Measurements from ENCODE around the gene DTNBP1.

The DTNBP1 gene

DNA sequence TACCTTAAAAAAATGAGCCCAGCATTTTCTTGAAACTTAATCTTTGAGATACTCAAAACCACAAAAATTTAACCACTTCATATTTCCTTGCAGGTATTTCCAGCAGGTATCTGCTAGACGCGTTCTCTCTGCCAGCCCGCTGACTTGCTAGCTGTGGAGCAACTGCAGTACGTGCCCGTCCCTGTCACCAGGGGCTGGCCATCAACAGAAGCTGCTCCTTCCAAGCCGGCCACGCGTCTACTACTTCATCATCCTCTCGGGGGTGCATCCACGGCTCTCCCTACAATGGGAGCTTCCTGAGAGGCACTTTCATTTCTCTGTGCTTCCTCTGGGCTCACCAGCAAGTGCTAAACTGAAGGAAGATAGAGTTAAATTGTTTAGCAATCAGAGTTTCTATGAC, 132.4 kb downstream of the DTNBP1 start:
- DNase-seq = no peak

DNA sequence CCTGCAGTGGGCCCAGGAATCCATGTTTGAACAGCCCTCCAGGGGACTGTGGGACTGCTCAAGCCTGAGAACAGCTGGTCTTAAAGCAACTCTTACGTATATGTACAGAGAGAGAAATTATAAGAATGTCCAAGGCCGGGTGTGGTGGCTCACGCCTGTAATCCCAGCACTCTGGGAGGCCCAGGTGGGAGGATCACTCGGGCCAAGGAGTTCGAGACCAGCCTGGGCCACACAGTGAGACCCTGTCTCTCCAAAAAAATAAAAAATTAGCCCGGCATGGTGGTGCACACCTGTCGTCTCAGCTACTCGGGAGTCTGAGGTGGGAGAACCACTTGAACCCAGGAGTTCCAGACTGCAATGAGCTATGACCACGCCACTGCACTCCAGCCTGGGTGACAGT, 134.0 kb downstream of the DTNBP1 start:
- no peak for DNase-seq

DNA sequence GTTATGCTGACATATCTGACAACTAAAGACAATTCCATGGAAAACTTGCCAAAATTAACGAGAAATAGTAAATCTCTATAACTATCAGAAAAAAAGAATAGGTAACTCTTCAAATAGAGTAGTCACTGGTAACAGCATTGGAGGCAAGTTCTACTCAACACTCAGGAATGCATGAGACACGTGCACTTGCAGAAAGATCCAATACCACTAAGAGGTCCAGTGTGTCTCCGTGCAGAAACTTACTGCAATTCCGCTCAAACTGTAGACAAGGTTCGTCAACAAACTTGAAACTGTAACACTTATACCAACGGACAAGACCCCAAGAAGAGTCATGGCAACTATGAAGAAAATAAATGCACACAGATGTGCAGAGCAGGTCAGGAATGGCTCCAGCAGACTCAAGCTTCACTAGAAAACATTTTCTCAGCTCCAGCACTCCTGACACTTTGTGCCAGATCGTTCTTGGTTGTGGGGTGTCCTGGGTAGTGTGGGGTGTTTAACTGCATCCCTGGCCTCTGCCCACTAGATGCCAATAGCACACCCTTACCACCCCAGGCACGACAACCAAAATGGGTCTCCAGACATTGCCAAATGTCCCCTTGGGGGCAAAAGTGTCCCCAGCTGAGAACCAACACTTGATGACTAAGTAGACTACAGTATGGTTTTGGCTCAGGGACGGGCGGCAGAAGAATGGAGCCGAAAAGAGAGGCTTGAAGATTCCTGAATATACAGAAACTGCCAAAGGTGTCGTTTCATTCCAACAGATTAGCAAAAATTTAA, 134.8 kb downstream of the DTNBP1 start:
- DNase-seq = no peak

DNA sequence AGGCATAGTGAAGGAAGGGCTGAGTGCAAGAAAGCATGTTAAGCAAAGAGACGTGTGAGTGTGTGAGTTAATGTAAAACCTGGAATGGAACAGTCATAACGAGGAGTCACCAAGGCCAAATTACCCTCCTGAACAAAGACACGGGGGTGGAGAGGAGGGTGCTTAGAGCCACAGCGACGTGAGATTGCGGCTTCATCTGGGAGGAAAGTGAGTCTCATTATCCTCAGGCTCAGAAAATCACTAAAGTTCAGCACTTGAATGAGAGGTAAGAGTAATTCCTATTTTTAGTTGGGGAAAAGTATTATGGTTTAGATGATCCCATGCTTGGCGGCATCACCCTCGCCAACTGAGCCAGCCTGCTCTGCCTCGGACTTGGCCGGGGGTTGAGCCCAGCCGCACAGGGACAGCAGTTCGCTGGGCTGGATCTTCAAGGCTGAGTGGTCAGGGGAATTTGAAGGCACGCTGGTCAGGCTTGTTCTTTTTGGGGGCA, 136.6 kb downstream of the DTNBP1 start:
- DNase-seq = no peak

DNA sequence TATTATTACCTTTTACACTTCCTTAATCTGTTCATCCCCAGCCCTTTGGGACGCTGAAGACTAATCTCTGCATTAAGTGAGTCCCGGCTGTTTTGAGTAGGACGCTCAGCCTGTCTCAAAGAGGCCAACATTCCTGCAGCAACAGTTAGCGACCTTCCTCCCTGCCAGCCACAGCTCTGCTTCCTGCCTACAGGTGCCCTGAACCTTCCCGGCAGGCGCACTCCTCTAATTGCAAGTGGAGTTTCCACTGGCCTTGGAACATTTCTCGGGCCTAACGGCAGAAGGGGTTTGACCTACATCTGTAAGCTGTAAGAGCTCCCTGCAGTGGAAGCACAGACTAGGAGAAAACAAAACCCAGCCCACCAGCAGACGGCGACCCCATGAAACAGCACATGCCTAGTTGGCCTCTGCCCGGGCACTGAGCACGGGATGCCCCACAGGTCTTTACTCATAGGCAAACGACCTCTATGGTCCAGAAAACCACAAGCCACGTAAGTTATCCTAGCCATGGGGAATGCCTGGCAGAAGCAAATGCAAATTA, 137.9 kb downstream of the DTNBP1 start:
- DNase-seq = no peak

DNA sequence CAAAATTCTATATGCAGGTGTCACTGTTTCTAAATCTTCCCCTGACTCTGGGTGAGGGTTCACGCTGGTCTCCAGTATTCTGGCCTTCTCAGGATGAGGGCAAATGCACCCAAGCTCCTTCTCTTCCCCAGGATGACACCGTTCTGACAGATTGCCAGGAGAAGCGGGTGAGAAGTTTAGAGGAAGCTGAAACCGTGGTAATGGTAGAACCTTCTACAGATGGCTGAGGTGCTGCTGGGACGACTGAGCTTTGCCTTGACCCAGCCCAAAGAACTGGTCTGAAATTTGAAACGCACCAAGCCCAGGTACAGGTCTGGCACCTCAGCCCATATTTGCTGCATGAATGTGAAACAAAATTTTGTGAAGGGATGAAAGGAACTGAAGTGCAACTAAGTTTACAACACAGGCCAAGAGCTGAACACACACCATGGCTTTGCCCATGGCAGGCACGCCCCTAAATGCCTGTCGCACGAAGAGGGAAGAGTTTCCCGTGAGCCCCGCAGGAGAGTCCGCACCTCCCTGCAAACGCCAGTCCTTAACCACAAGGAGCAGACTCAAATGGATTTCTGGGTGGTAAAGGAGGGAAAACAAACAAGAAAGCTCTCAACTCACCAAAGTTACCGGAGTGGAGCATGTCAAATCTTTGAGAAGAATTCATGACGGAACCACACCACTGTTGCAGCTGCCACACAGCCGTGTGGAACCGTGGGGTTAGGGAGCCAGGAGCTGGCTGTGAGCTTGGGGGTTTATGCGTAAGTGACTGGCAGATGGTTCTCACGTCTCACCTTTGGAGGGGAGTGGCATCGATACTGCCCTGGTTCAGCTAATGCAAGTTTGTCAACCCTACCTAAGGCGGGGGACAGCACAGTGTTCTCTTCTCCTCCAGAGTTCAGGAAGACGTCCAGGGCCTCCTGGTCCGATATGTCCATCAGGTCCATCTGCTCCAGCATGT, 138.9 kb downstream of the DTNBP1 start:
- DNase-seq = no peak

DNA sequence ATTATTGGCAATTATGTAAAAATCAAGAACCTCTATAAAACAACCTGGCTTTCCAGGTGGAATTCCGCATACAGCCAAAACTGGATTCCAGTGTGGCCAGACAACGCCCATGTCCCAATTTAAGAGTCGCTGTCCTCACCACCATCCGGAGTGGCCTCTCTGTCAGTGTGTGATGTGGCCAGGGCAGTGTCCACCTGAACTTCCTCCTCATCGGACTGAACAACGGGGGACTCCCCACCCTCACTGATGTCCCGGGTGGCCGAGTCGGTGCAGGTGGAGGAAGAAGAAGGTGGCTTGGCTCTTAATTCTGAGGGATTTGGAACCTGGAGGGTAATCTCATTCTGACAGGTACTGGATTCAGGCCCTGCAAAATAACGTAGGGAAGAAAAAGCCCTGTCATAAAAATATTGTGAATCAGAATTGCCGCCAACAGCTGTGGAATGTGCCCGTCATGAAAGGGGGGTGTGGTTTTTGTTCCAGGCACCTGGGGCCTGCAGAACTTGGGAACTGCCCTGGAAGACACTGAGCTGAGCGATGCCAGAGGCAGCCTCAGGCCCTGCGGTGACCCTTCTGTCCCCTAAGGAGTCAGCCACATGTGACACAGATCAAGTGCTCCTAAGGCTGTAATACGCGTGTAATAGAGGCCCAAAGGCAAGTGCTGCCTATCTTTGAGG, 139.8 kb downstream of the DTNBP1 start:
- no peak for DNase-seq

DNA sequence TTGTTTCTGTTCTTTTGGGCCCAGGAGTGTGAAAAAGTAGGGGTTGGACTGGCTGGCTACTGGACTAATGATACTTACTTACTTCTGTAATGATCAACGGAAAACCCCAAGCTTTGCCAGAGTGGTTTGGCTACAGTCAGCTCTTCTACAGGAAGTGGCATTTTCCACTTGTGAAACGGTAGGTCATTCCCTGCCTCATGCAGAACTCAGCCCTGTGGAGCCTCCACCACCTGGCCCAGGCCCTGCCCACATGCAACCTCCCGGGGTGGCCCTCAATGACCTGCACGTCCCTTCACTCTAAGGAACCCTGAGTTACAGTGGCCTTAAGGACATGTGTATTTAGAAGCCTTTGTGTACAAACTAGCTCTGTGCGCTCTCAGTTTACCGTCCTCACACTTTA, 140.4 kb downstream of the DTNBP1 start:
- DNase-seq = no peak

DNA sequence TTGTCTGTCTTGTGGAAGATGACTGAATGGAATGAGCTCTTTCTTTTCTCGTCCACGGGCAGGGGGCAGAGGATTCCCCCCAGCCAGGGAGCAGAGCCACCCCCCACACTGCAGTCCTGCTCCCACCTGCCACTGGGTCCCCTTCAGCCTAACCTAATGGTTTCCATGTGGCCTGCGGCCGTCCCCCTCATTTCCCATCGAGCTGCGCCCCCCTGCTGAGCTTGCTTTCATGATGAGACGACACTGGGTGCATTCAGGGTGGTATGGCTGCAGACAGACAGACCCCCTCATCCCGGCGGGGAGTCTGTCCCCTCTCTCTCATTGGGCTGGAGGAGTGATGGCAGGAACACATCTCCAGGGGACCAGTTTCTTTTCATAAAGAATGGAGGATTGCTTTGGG, 140.8 kb downstream of the DTNBP1 start:
- DNase-seq = no peak

DNA sequence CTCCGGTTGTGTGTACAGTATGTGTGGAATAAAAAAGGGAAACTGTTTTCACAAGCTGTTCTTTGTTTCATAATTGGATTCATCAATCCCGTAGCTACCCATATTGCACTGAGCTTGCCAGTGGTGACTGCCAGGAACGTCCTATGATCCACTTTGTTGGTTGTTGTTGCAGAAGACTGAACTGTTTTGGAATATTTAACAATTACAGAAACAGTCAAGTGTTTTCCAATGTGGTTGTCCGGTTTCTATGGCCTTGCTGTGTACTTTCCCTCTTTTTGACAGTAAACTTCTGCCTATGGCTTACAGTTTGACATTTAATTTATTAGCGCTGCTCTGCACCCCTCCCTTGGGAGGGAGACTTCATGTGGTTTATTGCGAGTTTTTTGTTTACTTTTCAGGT, 141.2 kb downstream of the DTNBP1 start:
- no peak for DNase-seq

DNA sequence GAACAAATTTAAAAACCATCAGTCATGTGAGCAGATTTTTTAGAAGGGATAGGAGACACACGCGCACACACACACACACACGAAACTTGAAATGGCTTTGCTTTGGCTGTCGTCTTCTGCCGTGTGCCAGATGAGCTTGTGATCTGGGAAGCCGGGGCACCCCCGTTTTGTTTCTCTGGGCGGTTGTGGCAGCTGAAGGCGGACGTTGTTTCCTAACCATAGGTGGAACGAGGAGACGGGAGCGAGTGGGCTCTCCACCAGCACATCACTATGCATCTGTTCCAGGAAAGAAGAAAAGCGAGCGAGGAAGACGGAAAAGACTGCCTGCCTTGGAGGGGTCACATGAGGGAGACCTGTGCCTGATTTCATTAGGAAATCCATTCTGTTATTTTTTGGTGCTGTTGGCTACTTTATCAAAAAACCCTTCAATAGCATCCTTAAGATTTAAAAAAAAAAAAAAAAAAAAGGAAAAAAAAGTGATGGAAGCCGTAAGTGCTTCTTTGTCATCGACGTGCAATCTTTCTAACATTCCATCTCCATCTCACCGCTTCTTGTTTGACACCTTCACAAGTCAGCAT, 142.1 kb downstream of the DTNBP1 start:
- no peak for DNase-seq

DNA sequence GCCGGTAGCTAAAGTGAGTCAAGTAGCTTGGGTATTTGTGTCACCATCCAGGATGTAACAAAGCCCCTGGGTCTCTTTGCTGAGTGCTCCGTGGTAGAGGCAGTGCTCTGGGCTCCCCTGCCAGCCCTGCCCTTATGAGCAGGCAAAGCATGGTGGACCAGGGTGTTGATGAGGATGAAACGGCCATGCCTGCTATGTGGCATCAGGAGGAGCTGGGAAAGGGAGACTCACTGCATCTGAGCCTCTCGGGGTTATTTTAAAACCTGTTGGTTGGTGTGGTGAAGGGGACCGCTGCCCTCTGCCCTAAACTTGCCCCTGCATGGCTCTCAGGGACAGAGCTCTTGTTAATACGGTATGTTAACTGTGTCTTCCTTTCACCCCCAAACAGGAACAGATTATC, 143.1 kb downstream of the DTNBP1 start:
- no peak for DNase-seq

DNA sequence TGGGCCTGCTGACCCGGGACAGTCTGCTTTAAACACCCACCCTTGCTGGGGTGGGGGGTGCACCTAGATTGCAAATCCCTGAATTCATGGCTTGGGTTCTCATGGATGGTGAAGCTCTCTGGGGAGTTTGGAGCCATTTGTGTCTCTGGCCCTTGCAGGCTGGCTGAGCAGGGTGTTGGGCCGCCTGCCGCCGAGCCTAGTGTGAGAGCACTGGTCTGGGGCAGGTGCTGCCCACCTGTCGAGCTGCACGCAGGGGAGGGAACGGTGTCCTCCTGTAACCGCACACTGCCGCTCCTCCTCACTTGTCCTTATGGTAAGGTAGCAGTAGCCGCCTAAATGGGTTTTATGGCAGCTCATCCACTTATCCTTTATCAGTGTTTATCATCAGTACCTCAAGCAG, 143.9 kb downstream of the DTNBP1 start:
- no peak for DNase-seq

DNA sequence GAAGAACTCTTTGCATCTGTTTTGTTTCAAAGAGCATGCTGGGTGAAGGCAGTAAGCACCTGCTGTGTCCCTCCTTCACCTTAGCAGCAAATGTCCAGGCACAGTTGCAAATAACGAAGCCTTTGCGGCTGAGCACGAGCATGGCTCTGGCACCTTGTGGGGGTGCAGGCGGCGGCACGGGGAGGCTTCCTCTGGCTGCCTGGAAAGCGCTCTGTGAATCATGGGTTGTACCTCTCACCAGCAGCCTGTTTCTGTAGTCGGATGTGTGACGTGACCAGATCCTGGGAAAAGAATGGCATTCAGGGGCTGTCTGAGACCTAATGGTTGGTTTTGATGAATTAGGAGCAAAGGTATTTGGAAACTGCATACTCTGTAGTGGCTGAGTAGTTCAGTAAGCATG, 144.8 kb downstream of the DTNBP1 start:
- DNase-seq = no peak

DNA sequence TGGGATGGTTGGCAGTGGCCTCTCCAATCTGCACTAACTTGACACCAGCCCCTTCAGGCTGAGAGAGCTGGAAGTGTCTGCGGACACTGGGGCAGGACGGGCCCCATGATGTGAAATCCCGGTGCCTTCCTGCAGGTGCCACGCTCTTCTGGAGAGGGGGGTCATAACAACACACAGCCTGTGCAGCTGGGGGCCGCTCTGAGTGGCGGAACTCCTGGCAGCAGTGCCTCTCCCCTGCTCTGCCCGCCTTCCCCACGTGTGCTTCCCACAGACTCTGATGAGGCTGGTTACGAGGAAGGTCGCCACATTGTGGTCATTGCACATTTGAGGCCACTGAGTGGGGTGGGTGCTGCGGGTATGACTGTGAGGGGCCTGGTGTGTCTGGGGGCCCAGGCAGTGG, 145.2 kb downstream of the DTNBP1 start:
- no peak for DNase-seq

DNA sequence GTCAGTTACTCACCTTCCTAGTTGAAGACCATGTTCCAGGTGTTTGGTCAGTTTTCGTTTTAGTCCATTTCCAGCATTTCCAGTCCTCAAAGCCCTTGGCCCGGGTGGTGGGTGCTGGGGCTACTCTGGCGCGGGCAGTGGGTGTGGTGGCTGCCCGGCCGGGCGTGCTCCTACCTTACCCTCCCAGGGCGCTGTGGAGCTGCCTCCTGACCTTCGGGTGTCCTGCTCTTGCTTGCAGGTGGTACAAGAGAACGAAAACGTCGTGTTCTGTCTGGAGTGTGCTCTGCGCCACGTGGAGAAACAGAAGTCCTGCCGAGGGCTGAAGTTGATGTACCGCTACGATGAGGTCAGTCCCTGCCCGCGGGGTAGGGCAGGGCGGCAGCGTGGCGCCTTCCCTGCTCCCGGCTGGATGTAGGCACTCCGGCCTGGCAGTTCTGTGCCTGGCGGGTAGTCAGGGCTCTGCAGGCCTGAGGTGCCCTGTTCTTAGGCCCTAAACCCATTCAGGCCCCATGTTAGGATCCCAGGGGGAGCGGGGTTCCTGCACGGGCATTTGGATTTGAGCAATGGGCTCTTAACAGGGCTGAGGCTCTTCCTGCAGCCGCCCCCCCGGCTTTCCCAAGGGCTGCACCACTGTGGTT, 145.8 kb downstream of the DTNBP1 start:
- DNase-seq = no peak

DNA sequence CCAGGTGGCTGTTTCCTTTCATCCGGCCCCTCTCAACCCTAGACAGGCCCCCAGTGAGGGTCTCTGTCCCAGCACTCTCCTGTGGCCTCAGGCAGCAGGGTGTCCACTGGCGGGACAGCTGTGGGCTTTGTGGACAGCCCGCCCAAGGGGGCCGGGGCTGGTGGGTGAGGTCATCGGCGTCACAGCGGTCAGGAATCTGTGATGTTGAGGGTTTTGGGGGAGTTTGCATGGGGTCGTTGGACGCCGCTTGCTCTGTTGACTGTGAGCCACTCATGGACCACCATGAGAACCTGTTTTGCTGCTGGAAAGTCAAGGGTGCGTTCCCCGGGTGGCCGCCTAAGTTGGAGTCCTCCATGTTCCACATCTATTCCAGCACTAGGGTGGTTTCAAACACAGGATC, 146.4 kb downstream of the DTNBP1 start:
- DNase-seq = no peak

DNA sequence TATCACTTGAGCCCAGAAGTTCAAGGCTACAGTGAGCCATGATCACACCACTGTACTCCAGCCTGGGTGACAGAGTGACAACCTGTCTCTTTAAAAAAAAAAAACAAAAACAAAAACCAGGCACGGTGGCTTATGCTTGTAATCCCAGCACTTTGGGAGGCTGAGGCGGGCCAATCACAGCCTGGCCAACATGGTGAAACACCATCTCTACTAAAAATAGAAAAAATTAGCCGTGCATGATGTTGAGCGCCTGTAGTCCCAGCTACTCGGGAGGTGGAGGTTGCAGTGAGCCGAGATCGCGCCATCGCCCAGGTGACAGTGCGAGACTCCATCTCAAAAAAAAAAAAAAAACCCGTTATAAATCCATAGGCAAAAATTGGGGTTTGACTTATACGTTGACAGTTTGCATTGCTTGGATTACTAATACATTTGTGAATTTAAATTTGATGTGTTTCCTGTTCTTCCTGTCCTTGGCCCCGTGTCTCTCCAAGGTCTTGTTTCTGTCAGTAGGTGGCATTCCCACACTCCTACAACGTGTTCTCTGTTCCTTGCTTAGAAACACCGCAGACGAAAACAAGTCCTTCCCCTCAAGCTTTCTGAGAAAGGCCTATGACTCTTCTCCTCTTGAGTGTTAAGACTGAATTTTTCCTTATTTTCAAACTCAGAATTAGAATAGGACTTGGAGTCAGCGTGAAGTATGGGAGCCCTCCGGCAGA, 147.0 kb downstream of the DTNBP1 start:
- DNase-seq = no peak

DNA sequence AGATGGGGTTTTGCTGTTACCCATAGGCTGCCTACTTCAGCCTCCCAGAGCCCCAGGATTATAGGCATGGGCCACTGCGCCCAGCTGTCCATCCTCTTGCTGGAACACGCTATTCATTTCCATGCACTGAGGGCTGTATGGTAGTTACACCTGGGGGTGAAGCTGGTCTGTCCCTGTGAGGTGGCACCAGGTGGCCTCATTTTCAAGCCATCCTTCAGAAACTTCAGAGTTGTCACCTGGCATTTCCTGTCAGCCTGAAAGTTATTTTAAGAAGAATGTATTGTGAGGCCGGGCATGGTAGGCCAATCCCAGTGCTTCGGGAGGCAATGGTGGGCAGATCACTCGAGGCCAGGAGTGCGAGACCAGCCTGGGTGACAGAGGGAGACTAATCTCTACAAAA, 147.6 kb downstream of the DTNBP1 start:
- DNase-seq = no peak

DNA sequence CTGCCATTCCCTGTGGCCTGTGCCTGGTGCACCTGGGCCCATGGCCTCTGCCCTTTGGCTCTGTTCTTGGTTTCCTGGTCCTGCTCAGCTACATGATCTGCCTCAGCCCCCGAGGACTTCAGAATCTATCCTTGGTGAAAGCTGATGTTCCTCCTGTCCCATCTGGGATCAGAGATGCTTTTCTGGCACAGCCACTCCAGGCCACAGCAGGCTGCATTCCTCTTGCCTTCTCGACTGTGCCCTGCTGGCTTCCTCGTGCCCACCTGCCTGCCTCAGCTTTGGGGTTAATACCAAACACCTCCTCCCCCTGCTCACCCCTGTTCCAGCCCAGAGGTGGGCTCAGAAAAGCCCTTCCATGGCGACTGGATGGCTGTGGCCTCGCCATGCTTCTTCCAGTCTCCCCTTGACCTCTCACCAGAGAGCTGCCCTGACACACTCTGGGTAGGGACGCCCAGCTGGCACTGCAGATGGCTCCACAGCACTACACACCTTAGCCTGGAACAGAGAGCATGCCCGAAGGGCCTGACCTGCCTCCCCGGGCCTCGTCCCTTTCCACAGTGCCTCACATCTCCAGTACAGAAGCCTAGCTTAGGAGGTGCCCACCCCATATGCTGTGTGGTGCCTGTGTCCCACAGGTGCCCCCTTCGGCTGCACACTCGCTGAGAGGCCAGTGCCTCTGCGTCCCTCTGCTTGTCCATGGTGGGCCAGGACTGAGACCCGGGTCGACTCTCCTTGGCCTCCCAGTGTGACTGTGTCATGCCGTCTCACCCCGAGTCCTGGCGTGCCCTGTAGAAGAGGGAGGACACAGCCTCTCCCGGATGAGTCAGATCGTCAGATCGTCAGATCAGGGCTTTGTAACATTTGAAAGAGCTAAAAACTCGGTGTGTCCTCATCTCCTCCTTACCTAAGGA, 148.8 kb downstream of the DTNBP1 start:
- no peak for DNase-seq

Measured in KG1 (cell line).